Adrenal gland (tissue), 5 donors: Measurements from ENCODE around the gene BABAM2.
"Not testable (repeated sequence)": the region's sequence is repeated elsewhere in the genome, so short reads cannot be mapped to it uniquely, and the experiment has no call there.

ENCODE experiments used
- POLR2A ChIP-seq, 2 donors: fragments of 450-650 bp; IDR thresholded peaks; one replicate each; pipeline ENCODE4 v1.6.1; 2017; ENCODE audit warnings: antibody characterized with exemption in 2 of 2, mild to moderate bottlenecking in 2 of 2, moderate library complexity in 1 of 2
- TF ChIP-seq, protein P1 (sequence below), 6 experiments: fragments of 450-650 bp in 4 of 6; fragments of 200-600 bp in 2 of 6; sonication (generic) in 1 of 6; IDR thresholded peaks; 1 replicate in 5 of 6; 2 replicates in 1 of 6; pipeline versions ENCODE4 v1.5.1 to v1.8.0; 2016 to 2021; ENCODE audit warnings: antibody characterized with exemption in 6 of 6, mild to moderate bottlenecking in 2 of 6, moderate library complexity in 1 of 6
- donor health status: DM: no; HTN: no; CAD: no.

DNA sequence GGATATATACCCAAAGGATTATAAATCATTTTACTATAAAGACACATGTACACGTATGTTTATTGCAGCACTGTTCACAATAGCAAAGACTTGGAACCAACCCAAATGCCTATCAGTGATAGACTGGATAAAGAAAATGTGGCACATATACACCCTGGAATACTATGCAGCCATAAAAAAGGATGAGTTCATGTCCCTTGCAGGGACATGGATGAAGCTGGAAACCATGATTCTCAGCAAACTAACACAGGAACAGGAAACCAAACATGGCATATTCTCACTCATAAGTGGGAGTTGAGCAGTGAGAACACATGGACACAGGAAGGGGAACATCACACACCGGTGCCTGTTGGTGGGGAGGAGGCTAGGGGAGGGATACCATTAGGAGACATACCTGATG, 135.7 kb downstream of the BABAM2 start:
- TF ChIP-seq, protein P1, sequence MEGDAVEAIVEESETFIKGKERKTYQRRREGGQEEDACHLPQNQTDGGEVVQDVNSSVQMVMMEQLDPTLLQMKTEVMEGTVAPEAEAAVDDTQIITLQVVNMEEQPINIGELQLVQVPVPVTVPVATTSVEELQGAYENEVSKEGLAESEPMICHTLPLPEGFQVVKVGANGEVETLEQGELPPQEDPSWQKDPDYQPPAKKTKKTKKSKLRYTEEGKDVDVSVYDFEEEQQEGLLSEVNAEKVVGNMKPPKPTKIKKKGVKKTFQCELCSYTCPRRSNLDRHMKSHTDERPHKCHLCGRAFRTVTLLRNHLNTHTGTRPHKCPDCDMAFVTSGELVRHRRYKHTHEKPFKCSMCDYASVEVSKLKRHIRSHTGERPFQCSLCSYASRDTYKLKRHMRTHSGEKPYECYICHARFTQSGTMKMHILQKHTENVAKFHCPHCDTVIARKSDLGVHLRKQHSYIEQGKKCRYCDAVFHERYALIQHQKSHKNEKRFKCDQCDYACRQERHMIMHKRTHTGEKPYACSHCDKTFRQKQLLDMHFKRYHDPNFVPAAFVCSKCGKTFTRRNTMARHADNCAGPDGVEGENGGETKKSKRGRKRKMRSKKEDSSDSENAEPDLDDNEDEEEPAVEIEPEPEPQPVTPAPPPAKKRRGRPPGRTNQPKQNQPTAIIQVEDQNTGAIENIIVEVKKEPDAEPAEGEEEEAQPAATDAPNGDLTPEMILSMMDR (IDR thresholded peaks at IDR 0.05) = not testable (repeated sequence)
- not testable (repeated sequence) for TF ChIP-seq POLR2A (IDR thresholded peaks at IDR 0.05)
